ENCODE results near the gene STARD3NL.

DNA sequence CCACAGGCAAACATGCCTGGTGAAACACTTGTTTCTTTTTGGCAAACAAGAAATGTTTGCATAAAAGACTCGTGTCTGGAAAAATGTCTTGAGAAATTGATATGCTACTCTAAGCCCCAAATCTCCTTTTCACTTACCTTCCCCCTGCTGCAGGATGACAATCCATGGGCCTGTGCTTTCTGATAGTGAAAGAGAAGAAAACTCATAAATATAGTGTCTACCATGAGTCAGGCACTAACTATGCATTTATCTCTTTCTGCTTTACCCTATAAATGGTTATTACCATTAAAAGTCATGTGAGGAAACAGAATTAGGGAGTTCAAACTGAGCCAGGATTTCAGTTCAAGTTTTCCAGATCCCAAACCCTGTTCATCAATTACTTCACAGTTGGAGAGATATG is 102.0 kb downstream of the STARD3NL start:
- TF ChIP-seq TAF1 (IDR thresholded peaks at IDR 0.05; ENCODE audit: borderline replicate concordance, low read depth, low read length) (no peak), SUZ12 (IDR thresholded peaks at IDR 0.05; ENCODE audit: unreplicated experiment) (no peak), SP1 (IDR thresholded peaks at IDR 0.05; ENCODE audit: low read depth, low read length) (no peak), HDAC2 (IDR thresholded peaks at IDR 0.05) (no peak)
- TF ChIP-seq, protein P1, sequence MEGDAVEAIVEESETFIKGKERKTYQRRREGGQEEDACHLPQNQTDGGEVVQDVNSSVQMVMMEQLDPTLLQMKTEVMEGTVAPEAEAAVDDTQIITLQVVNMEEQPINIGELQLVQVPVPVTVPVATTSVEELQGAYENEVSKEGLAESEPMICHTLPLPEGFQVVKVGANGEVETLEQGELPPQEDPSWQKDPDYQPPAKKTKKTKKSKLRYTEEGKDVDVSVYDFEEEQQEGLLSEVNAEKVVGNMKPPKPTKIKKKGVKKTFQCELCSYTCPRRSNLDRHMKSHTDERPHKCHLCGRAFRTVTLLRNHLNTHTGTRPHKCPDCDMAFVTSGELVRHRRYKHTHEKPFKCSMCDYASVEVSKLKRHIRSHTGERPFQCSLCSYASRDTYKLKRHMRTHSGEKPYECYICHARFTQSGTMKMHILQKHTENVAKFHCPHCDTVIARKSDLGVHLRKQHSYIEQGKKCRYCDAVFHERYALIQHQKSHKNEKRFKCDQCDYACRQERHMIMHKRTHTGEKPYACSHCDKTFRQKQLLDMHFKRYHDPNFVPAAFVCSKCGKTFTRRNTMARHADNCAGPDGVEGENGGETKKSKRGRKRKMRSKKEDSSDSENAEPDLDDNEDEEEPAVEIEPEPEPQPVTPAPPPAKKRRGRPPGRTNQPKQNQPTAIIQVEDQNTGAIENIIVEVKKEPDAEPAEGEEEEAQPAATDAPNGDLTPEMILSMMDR (IDR thresholded peaks at IDR 0.05 in 2 of 3, conservative IDR thresholded peaks at IDR 0.05 in 1 of 3; ENCODE audit: control insufficient read depth in 2 of 3, extremely low read depth in 1 of 3, insufficient read depth in 1 of 3, low read depth in 3 of 3, low read length in 3 of 3) = no peak
- TF ChIP-seq, protein P2, sequence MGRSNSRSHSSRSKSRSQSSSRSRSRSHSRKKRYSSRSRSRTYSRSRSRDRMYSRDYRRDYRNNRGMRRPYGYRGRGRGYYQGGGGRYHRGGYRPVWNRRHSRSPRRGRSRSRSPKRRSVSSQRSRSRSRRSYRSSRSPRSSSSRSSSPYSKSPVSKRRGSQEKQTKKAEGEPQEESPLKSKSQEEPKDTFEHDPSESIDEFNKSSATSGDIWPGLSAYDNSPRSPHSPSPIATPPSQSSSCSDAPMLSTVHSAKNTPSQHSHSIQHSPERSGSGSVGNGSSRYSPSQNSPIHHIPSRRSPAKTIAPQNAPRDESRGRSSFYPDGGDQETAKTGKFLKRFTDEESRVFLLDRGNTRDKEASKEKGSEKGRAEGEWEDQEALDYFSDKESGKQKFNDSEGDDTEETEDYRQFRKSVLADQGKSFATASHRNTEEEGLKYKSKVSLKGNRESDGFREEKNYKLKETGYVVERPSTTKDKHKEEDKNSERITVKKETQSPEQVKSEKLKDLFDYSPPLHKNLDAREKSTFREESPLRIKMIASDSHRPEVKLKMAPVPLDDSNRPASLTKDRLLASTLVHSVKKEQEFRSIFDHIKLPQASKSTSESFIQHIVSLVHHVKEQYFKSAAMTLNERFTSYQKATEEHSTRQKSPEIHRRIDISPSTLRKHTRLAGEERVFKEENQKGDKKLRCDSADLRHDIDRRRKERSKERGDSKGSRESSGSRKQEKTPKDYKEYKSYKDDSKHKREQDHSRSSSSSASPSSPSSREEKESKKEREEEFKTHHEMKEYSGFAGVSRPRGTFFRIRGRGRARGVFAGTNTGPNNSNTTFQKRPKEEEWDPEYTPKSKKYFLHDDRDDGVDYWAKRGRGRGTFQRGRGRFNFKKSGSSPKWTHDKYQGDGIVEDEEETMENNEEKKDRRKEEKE (IDR thresholded peaks at IDR 0.05) = no peak
